H7 (cell line): ENCODE data around the gene NCKIPSD. TPM values are rescaled to one million over a fixed set of nuclear protein-coding genes. Genes with fewer than 3 reads are reported as not detected.

ENCODE experiments used
- DNase-seq: peaks from one replicate; pipeline ENCODE4 v3.0.0; 2012
- H3K27me3 ChIP-seq: 2 replicates; pipeline ENCODE4 v1.6.0; 2011; ENCODE audit warnings: mild to moderate bottlenecking, low read length; ENCODE audit not compliant: control insufficient read depth, insufficient read depth
- H3K36me3 ChIP-seq: replicated peaks from 2 replicates; pipeline ENCODE4 v1.5.1; 2011; ENCODE audit warnings: low read length; ENCODE audit not compliant: control insufficient read depth, insufficient read depth
- H3K4me3 ChIP-seq: 2 replicates; pipeline ENCODE4 v1.5.1; 2011; ENCODE audit warnings: low read depth, mild to moderate bottlenecking, control low read depth, low read length, moderate library complexity; ENCODE audit not compliant: insufficient read depth
- total RNA-seq: library from RNA; depleted of rRNA; stranded (reverse); fragments of >200 nt; shearing (Covaris generic); gene quantifications from 2 replicates; pipeline ENCODE4 v1.2.3, GENCODE V29; 2014; rRNA removed

NCKIPSD gene
- total RNA-seq, 1 experiment from 2014 or later, result 43.8 TPM

DNA sequence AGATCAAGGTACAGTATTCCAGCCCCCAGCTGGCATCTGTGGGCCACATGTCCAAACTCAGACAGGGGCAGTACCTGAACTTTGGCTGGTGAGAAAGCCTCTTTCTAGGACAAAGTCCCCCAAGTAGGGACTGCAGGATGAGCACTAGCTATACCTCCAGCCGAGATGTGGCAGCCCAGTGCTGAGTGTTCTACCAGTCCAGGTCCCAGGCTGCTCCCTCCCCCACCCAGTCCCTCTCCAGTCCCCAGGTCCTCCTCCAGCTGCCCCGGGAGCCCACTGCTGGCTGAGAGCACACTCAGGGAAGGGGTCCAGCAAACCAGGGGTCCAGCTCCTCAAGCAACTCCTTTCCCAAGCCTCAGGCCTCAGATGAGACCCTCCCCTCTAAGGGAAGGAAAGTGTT is 52.0 kb downstream of the NCKIPSD start:
- Histone ChIP-seq H3K4me3 (no peak overlapping the region), H3K27me3 (no peaks in the 10 kb centered on the region), H3K36me3 (peaks cover 27% of the 10 kb centered on the region)
- no peak for DNase-seq

DNA sequence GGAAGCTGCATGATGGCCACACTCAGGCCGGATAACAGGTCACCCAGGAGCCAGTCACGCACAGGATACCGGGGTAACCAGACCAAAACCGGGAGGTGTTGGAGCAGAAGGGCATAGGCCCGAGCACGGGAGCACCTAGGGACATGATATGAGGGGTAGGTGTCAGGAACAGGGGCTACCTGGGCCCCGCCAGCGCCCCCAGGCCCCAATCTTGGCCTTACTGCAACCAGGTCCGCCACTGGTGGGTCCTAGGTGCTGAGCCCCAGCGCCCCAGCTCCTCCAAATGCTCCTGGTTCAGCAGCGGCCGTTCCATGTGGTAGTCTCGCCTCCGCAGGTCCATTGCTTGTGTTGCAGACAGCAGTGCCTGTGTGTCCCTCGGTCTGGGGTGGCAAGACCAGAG is 52.5 kb downstream of the NCKIPSD start:
- H3K36me3 ChIP-seq, result peaks cover 32% of the 10 kb centered on the region
- no peak overlapping the region for H3K4me3 ChIP-seq
- DNase-seq, result no peak
- no peaks in the 10 kb centered on the region for H3K27me3 ChIP-seq

DNA sequence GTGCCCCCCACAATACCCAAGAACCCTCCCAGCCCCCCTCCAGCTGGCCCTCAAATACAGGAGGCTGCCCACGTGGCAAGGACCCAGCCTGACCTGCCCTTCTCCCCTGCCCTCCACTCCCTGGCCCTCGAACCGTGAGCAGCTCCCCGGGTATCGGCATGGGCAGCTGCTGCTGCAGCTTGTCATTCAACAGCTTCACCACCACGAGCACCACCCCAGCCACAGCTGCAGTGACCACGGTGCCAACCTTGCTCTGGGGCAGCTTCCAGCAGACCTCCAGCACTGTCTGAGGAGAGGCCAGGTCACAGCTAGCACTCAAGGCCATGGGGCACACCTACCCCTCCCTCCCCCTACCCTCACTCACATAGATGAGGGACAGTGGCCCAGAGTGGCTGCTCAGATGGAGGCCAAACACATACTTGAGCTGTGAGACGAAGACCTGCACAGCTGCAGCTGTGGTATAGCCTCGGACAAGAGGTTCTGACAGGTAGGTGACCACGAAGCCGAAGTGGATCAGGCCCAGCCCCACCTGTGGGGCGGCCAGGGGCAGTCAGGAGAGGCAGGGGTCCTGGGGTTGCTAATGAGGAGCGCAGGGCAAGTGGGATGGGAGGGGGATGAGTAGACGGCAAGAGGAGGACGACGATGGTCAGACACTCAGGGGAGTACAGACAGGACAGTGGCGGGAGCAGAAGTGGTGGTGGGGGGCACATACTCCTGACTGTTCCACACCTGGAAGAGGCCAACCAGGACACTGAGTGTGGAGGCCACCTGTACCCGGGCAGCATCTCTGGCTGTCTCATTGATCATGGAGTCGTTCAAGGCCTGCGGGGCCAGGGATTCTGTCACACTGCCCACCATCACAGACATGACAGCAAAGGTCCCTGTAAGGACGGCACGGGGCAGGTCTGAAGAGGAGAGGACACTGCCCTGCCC is 53.9 kb downstream of the NCKIPSD start:
- Histone ChIP-seq H3K27me3 (no peaks in the 10 kb centered on the region), H3K4me3 (no peak overlapping the region)
- no peak for DNase-seq

DNA sequence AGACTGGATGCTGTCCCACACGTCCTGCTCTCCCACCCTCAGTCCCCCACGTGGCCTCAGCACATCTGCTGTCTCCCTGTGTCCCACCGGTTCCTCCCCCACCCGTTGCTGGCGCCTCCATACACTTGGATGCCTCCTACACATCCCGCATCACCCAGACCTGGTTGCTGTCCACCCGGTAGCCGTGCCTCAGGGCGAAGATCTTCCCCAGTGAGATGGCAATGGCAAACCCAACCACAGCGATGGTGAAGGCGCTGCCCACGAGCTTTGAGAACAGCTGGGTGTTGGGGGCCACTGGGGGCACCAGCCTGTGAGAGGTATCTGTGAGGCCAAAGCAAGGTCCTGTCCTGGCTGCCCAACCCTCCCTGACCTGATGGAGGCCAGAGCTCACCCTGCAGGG is 54.9 kb downstream of the NCKIPSD start:
- no peak for DNase-seq
- H3K4me3 ChIP-seq, result no peak overlapping the region
- H3K27me3 ChIP-seq, result no peaks in the 10 kb centered on the region
- H3K36me3 ChIP-seq, result peaks cover 51% of the 10 kb centered on the region

More for the DNA sequence above, 53.9 kb downstream of the NCKIPSD start:
- peaks cover 45% of the 10 kb centered on the region for H3K36me3 ChIP-seq

DNA sequence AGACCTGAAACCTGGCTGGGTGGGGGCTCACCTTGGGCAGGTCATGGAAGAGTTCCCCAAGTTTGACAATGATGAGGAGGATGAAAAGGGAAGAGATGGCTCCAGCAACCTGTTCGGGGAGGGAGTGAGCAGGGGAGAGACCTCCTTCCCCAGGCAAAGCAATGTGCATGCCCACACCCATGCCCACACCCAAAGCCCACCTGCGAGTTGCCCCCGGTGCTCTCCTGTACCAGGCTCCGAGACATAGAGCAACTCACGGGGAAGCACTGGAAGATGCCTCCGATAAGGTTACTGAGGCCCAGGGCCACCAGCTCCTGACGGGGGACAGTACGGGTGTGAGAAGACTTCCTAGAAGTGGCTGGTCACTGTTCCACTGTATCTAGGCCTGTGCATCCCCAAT is 55.3 kb downstream of the NCKIPSD start:
- DNase-seq, result no peak
- Histone ChIP-seq H3K27me3 (no peaks in the 10 kb centered on the region), H3K36me3 (peaks cover 53% of the 10 kb centered on the region), H3K4me3 (no peak overlapping the region)

DNA sequence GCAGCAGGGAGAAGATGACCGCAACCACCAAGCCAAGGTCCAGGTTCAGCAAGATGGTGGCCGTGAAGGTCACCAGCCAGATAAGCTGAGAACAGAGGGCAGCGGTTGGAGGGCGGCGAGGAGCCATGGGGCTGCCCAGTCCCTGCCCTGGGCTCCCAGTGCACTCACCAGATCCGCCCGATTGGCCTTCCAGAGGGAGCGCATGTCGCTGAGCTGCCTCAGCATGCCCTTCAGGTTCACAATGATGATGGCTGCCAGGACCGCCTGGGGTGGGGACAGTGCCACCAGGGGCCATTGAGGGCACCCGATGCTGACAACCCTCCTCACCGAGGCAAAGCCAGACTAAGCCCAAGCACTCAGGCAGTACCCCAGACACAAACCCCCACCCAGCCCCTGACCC is 55.8 kb downstream of the NCKIPSD start:
- no peaks in the 10 kb centered on the region for H3K27me3 ChIP-seq
- H3K4me3 ChIP-seq, result no peak overlapping the region
- no peak for DNase-seq
- peaks cover 55% of the 10 kb centered on the region for H3K36me3 ChIP-seq

DNA sequence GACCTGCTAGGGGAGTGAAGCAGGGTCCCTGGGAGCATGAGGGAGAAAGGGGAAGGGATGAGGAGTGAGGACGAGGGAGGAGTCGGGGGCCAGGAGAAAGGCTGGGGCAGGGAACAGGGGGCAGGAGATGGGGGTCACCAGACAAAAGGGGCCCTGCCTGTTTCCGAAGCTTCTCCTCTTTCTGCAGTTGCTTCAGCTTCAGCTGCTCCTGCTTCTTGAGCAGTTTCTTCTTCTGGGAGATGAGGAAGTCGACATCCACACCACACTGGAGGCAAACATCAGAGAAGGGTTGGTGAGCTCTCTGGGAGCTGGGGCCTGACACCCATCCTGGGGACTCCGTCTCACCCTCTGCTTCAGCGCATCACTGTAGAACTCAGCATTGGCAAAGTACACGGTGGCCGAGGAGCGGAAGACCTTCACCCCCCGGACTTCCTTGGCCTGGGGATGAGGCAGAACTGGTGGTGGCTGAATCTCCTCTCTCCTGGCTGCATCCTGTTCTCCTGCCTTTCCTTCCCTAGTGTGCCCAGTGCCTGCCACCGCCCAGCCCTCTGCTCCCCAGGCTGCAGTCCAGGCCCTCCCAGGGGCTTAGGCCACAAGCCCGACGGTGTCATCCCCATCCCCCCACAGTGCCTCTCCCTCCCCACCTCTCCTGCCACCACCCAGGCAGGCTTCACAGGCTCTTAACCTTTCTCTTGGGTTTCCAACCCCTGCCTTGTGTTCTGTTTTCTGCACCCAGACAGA is 57.3 kb downstream of the NCKIPSD start:
- H3K4me3 ChIP-seq, result no peak overlapping the region
- peaks cover 54% of the 10 kb centered on the region for H3K36me3 ChIP-seq
- no peaks in the 10 kb centered on the region for H3K27me3 ChIP-seq
- DNase-seq, result no peak

DNA sequence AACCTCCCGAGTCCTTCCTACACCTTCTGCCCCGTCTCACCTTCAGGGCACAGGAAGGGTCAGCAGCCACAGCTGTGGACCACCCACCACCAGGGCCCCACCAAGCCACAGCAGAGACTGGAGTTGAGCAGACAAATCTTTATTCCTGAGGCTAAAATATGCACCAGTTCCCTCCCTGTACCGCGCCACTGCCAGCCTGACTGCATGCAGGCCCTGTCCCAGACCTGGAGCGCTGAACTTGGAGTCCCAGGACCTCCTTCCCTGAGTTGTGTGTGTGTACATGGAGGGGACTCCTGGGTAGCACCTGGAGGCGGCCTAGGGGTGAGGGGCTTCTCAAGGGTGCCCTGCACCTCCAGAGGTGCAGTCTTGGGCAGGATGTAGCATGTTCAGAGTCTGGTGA is 60.1 kb downstream of the NCKIPSD start:
- Histone ChIP-seq H3K36me3 (peaks cover 39% of the 10 kb centered on the region), H3K4me3 (no peak overlapping the region), H3K27me3 (no peaks in the 10 kb centered on the region)
- DNase-seq, result no peak

DNA sequence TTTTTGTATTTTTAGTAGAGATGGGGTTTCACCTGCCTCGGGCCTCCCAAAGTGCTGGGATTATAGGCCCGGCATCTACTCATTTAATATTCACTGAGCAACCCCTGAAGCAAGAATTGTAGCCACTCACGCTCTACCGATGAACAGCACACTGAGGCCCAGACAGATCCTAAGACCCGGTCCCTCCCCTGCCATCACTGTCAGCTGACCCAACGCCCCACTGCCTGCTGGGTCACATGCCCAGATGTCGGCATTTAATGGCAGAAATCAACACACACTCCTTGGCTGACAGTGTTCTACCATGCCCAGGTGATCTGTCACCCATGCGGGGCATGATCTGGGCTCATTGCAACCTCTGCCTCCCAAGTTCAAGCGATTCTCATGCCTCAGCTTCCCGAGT is 60.9 kb downstream of the NCKIPSD start:
- no peak for DNase-seq
- Histone ChIP-seq H3K27me3 (no peaks in the 10 kb centered on the region), H3K36me3 (peaks cover 32% of the 10 kb centered on the region), H3K4me3 (no peak overlapping the region)

DNA sequence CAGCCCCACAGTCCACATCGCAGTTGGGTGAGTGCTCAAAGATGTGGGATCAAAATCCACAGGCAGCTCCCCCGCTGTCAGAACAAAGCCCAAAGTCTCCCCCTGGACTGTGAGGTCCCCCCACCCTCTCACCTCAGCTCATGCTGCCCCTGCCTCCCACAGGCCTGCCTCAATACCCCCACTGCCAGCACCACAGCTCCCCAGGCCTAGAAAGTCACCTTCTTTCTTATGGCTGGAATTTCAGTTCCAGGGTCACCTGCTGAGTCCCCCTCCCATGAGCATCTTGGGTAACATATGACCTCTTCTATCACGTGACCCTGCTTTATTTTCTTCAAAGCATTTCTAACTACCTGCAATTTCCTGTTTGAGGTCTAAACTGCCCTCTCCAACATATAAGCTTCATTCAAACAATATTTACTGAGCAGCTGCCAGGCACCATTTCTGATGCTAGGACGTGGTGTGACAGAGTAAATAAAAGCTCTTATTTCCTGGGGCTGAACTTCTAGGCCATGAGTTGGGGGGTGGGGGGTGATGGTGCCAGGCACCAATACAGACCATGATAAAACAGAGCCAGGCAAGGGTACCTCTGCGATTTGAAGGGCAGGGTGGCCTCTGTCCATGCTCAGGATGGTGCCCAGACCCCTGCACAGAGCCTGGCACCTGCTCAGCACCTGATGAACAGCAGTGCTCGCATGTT is 61.7 kb downstream of the NCKIPSD start:
- no peak for DNase-seq

More for the DNA sequence above, 61.7 kb downstream of the NCKIPSD start:
- Histone ChIP-seq H3K4me3 (no peak overlapping the region), H3K36me3 (peaks cover 28% of the 10 kb centered on the region), H3K27me3 (no peaks in the 10 kb centered on the region)

Other genes starting within 250 kb of the NCKIPSD start
- gene CCDC51, start 245.8 kb downstream of the NCKIPSD start, total RNA-seq, result 51.4 and 59.1 TPM in 2 replicates
- 222 and 264 TPM in 2 replicates for gene TMA7, start 245.7 kb downstream of the NCKIPSD start, total RNA-seq
- 13.4 and 18.5 TPM in 2 replicates for gene ATRIP, start 239.2 kb downstream of the NCKIPSD start, total RNA-seq
- 195 and 200 TPM in 2 replicates for gene SHISA5, start 181.7 kb downstream of the NCKIPSD start, total RNA-seq
- gene PFKFB4, start 129.1 kb downstream of the NCKIPSD start, total RNA-seq, result 11.4 and 22.0 TPM in 2 replicates
- 0.15 and 0.69 TPM in 2 replicates for gene UCN2, start 122.1 kb downstream of the NCKIPSD start, total RNA-seq
- gene COL7A1, start 90.6 kb downstream of the NCKIPSD start, total RNA-seq, result 19.4 and 29.4 TPM in 2 replicates
- 492 and 610 TPM in 2 replicates for gene UQCRC1, start 76.3 kb downstream of the NCKIPSD start, total RNA-seq
- gene TMEM89, start 64.1 kb downstream of the NCKIPSD start, total RNA-seq, result 0.78 TPM in 1 of 2 replicates, not detected in the other
- gene SLC26A6, start 50.5 kb downstream of the NCKIPSD start, total RNA-seq, result 70.5 and 76.0 TPM in 2 replicates
- 14.3 and 18.7 TPM in 2 replicates for gene CELSR3, start 23.0 kb downstream of the NCKIPSD start, total RNA-seq
- gene IP6K2, start 31.3 kb upstream of the NCKIPSD start, total RNA-seq, result 93.8 and 107 TPM in 2 replicates
- 29.3 and 40.8 TPM in 2 replicates for gene PRKAR2A, start 162.0 kb upstream of the NCKIPSD start, total RNA-seq
- gene SLC25A20, start 213.0 kb upstream of the NCKIPSD start, total RNA-seq, result 14.6 and 18.4 TPM in 2 replicates
- gene ARIH2, start 232.9 kb upstream of the NCKIPSD start, total RNA-seq, result 120 and 125 TPM in 2 replicates